Measurements from ENCODE around the gene ELMOD1.
"Not testable (repeated sequence)": the region's sequence is repeated elsewhere in the genome, so short reads cannot be mapped to it uniquely, and the experiment has no call there.

Gene ELMOD1

DNA sequence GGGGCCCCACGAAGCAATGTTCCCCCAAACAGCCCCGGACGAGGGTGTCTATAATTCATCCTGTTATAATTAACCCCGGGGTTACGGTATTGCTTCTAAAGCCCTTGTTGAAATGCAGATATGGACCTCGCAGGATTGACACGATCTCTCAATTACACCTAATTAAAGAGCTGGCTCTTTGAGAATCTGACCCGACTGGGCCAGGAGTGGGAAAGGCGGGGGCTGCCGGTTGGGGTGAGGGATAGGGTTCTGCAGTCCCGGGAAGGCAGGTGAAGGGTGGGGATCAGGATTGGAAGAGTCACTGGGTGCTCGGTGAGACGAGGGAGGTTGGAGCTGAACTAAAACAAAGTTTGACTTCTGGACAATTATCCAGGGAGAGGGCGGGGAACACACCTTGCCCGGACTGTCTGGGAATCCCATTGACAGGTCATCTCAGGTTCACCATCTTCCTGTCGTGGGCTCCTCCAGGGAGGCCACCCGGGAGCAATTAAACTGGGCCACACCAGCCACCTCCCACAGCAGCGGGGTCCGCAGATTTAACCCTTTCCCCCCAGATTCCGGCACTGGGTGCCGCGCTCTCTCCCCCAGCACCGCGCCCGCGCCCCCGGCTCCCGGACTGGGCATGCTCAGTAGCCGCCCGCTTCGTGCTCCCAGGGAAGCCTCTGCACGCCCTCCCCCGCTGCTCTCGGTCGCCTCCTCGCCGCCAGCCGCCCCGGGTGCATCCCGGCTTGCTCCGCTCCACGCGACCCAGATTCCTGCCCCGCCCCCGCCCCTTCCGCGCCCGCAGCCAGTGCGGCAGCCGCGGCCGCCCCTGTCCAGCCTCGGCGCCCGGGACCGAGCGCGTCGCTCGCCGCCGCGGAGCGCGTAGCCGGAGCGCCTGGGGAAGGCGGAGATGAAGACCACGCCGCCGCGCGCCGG is at the start of gene ELMOD1:
TSS of gene ELMOD1 (plus strand) at position 688 of the 918 bp plus-strand sequence. CDS start 27,043 bp downstream, outside the sequence.
- peak in 1 of 2 donors; percentile 14 for DNase-seq

DNA sequence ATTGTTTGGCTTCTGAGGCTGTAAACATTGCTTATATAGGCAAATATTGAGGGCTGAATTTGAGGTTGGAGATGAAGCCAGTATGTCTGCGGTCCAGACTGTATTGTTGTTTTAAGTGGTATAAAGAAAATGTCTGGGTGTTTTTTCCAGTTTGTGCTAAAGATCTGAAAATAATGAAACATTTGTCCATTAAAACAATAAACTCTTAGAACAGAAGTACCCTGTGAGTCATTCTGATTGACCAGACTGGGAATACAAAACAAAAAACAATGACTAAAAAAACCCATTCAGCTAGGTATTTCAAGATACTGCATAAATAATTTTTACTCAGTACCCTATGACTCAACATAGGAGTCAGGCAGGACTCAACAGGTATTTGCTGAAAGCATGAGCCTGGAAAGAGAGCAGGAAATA is 45.8 kb upstream of the ELMOD1 start:
- DNase-seq: no peak

DNA sequence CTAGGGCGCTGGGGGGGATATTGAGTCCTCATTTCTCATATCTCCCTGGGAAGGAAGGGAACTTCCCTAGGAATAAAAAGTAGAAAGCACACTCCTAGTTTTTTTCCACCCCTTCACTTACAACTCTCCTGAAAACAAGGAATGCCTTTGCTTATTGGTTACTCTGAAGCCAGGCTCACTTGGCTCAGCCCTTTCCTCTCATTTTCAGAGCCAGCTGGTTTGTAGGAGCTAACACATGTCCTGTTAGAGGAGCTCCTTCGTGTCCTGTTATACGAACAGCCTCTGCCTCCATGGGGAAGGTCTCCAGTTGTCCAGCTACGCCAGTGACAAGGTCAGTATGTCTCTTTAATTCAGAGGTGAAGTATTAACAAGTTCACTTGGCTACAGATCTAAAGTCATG is 43.0 kb upstream of the ELMOD1 start:
- no peak for DNase-seq

DNA sequence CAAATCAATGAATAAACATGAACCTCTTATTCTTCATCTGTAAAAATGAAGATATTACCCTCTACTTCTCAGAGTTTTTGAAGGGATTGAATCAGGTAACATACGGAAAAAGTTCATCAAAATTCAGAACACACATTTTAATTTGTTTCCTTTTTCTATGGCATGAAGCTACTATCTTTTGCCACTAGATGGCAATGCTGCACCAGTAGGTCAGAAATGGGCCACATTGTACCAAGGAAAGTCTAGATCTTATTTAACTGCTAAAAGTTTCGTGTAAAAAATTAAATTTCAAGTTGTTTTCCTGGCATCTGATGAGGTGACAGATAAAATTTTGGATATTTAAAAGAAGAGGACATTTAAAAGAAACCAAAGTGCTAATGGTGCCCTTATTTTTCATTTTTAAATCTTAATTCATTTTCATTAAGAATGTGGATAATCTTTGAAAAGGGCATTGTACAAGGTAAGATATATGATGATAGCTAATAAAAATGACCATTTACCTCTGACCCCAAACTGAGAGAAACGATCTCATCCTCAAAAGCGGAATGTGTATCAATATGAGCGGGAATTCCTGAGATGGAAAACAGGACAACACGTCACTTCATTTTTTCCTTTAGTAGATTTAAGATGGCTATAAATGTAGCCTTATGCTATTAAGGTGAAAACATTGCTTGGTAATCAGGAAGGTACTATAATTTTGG is 41.5 kb upstream of the ELMOD1 start:
- DNase-seq: no peak

DNA sequence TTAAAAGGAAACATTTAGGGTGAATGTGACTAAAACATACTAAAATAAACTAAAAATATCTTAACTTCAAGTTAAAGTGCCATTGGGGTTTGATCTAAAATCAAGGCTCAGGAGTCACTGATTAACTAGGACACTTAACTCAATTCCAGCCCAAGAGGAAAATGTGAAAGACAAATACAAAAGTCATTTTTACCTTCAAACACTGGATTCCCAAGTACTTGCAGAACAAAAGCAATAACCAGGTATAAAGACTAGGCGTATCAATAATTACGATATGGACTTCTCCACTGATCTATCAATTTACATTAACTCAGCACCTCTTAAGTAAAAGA is 41.0 kb upstream of the ELMOD1 start:
- DNase-seq: no peak

DNA sequence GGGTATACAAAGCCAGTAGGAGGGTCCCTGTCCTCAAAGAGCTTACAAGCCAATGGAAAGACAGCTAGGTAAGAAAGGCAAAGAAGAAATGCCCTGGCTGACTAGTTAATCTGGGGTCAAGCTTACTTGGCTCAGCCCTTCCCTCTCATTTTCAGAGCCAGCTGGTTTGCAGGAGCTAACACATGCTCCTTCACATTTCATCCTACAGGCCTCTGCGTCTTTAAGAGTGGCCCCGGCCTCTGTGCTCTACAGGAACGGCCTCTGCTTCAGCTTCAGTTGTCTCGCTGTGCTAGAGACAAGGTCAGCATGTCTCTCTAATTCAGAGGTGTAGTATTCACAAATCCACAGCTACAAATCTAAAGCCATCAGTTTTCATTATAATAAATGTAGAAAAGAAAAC is 40.6 kb upstream of the ELMOD1 start:
- no peak for DNase-seq

DNA sequence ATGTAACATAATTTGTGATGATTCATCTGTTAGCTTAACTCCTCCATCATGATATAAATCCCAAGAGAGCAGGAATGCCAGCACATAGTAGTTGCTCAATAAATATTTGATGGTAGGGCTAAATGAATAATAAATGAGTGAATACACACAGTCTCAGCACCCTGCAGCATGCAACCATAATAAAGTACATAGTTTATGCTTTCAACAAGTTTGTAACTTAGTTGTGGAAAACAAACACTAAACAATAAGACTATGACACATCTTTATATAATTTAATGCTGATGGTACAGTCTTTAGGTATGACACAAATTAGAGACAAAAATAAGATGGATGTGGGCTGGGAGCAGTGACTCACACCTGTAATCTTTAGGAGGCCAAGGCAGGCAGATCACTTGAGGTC is 29.3 kb upstream of the ELMOD1 start:
- DNase-seq: no peak

DNA sequence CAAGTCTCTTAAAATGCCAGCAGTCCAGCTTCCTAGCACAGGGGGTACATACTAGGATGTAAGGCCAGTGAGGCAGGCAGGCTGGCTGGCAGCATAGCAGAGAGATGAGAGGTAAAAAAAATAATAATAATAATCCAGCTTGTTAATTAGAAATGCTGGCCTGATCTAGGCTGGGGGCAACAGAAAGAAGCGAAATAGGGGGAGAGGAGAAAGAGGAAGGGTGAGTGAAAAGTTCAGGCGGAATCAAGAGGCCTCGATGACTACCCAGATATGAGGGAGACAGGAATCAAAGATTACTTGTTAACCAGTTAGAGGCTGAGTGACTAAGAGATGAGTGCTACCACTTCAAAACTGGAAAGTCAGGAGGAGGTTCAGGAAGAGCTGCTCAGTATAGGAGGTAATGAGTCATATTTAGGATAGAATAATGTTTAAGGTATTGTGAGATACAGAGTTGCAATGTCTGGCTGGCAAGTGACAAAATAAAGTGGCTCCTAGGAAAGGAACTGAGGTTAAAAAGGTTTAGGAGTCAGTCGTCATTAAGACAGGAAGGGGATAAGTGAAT is 28.2 kb upstream of the ELMOD1 start:
- DNase-seq: no peak

DNA sequence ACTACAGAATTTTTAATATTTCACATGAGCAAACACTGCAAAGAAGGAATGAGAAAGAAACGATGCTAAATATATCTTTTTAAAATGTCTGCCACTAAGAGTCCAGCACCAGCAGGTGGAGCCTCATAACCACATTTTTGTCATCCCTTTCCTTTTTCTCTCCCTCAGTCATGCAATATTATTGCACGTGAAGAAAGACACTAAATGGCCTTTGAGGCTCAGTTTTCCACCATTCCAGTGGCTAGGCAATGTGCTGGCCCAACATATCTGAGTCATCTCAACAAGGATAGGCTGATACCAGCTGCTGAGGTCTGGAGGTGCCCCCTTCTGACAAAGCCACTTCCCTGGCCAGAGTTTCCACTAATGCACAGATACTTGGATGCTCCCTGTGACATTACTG is 27.2 kb upstream of the ELMOD1 start:
- DNase-seq: peak in 1 of 2 donors; percentile 11

DNA sequence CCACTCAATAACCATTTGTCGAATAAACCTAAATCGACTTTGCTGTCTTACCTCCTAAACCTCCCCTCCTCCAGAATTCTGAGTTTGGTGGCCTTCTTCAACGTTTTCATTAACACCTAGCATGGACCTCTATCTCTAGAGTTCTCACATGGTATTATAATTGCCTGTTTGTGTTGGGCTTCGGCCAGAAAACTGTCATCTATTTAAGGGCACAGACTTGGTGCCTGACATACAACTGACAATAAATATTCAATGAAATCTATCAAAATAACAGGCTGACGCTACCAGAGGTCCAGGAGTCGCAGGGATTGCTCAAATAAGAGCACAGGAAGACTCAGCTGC is 26.1 kb upstream of the ELMOD1 start:
- DNase-seq: no peak

DNA sequence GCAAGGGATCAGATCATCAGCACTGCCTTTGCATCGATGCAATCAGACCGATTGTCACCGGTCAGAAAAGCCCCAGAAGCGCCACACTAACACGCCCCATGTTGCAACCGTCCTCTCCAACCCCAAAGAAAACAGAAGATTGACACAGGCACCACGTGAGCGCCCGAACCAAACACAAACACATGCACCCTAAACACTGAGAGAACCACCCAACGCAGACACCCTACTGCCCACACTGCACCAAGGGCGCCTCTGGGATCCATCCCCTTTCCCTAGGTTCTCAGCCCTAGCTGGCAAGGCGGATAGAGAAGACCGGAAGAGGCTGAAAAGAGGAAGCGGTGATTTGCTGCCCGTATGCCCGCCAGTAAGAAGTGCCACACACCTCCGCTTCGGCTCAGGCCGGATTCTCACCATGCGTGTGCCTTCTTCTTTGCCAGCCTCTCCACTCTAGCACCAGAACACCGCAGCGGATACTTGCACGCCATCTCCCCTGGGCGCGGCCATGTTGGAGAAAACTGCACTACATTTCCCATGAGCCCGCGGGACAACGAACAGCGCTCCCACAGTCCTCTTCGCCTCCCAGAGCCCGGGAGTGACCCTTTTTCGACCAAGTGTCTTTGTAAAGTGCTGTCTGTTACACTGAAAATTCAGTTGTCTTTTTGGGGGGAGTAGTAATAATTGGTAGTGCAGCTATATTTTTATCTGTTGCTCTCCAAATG is 25.6 kb upstream of the ELMOD1 start, which contains the start of gene ALKBH8:
TSS of gene ALKBH8 (minus strand) at position 517 of the 719 bp plus-strand sequence. CDS start 4,842 bp downstream, outside the sequence.
- DNase-seq: peak; percentile 64 to 73

DNA sequence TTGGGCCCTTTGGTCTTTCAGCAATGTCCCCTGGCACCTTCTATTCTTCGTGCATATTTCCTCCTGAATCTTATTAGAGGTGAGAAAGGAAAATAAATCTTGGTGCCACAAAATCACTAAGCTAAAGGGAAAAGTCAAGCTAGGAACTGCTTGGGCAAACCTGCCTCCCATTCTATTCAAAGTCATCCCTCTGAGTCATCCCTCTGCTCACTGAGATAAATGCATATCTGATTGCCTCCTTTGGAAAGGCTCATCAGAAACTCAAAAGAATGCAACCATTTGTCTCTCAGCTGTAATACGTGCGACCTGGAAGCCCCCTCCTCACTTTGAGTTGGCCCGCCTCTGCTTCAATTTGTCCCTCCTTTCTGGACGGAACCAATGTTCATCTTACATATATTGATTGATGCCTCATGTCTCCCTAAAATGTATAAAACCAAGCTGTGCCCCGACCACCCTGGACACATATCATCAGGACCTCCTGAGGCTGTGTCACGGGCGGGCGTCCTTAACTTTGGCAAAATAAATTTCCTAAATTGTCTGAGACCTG is 24.9 kb upstream of the ELMOD1 start:
- not testable (repeated sequence) for DNase-seq

DNA sequence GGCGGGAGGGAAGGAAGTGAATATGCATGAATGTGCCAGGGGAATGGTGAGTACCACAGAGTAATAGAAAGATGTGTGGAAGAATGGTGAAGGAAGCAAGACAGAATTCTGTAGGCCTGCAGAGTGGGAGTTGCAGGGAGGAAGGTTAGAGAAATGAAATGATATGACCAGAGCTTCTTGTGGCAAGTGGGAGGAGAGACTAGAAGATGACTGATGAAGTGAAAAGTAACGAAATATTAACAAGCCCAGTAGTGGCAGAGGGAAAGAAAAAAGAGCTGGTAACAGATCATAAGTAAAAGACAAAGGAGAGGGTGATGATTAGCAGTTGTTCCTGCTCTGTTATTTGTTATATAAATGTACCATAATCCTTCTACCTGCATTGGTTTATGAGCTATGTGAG is 24.4 kb upstream of the ELMOD1 start:
- DNase-seq: no peak

DNA sequence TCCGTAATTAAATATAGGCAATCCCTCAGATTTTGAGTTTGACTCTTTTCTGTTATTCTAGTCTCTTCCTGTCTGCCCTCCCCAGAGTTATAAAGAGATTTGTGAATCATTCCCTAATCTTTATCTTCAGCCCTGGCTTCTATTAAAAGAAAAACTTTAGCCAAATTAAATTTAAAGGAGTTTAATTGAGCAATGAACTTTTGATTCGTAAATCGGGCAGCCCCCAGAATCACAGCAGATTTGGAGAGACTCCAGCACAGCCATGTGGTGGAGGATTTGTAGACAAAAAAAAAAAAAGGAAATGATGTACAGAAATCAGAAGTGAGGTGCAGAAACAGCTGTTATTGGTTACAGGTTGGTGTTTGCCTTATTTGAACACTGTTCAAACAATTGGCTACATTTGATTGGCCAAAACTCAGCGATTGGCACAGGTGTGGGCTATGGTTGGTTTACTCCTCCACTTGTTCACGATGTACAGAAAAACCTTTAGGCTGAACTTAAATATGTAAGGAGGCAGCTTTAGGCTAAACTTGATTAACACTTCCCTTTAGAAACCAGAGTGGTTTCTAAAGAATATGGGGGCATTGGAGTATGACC is 23.1 kb upstream of the ELMOD1 start:
- DNase-seq: no peak

DNA sequence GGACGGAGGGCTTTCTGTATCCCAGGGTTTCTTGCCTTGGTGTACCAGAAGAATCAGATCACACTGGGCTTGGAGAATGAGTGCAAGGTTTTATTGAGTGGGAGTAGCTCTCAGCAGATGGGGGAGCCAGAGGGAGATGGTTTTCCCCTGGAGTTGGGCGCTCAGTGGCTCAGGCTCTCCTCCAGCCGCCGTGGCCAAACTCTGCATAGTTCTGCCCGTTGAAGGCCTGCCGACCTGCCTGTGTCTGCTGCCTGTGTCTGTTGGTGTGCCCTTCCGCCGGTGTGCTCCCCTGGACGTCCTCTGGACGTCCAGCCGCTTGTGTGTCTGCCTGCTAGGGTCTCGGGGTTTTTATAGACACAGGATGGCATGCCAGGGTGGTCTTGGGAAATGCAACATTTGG is 20.9 kb upstream of the ELMOD1 start:
- no peak for DNase-seq

DNA sequence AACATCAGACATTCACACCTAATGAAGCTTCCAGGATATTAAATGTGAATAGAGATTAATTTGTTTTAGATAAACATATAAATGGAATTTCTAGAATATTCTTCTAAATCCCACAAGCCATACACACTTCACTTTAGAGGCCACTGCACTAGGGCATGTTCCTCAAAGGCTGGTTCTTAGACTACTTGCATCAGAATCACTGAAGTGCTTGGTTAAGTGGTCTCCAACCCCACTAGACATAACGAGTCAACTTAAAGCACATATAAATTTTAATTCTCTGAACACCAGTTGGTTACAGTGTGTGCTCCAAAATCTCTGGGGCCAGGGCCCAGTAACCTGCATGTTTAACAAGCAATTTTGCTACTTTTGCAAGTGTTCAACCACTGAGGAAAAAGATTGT is 17.5 kb upstream of the ELMOD1 start:
- DNase-seq: no peak

DNA sequence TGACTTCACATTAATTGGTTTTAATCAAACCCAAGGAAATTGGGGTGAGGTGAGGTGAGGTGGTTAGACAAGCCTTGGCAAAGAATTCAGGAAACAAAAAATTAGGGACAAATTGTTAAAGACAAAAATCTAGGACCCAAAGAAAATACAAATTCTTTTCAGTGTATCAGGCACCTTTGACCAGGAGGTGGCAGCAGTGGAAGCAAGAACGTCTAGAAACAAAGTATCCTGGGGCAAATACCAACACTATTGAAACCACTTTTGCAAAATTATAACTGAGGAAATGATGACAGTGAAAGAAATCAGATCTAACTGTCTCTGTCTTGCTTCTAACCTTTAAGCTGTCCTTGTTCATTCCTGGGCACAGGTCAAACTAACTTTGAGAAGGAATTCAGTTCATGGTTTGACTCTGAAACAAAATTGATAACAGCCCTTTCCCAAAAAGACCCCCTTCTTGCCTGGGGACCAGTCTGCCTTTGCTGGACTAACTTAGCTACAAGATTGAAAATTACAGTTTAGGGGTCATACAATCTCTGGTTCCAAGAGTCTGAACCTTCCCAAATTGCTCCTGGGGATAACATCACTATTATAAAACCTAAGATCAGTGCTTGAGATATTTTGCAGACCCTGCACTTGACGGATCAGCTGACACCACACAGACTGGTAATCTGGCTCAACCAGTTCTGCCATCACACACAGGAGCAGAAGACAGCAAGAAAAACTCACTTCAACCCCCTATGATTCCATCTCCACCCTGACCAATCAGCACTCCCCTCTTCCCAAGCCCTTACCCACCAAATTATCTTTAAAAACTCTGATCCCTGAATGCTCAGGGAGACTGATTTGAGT is 14.2 kb upstream of the ELMOD1 start:
- peak in 1 of 2 donors; percentile 58 for DNase-seq

DNA sequence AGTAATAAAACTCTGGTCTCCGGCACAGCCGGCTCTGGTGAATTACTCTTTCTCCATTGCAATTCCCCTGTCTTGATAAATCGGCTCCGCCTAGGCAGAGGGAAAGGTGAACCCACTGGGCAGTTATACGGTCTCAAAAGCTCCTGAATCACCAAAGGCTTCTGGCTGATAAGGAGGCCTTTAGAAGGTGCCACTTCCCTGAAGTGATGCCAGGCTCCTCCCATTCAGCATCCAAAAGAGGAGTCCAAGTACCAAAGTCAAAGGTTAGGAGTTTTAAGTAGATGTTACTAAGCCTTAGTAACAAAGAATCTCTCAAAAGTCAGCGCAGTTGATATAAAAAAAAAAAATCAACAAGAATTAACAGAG is 13.6 kb upstream of the ELMOD1 start:
- no peak for DNase-seq

DNA sequence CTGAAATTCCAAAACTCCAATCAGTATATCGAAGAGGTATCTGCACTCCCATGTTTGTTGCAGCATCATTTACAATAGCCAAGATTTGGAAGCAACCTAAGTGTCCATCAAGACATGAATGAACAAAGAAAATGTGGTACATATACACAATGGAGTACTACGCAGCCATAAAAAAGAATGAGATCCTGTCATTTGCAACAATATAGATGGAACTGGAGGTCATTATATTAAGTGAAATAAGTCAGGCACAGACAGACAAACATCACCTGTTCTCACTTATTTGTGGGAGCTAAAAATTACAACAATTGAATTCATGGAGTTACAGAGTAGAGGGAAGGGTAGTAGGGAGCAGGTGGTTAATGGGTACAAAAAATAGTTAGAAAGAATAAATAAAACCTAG is 11.8 kb upstream of the ELMOD1 start:
- not testable (repeated sequence) for DNase-seq

DNA sequence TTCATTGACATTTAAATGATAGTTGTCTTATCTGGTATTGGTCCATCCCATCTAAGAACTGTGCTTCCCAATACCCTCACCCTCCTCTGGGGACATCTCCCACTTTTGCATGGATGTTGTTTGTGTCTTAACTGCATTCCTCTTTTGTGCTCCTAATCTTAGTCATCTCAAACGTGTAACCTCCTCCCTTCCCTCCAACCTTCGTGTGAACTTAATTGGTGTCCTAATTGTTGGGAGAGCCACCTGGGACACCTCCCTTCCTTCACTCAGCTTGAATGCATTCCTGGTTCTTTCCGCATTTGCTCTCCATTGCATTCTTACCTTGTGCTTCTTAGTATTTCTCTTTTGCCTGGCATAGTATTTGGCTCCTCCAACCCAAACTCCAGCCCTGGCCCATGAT is 9.8 kb upstream of the ELMOD1 start:
- no peak for DNase-seq

DNA sequence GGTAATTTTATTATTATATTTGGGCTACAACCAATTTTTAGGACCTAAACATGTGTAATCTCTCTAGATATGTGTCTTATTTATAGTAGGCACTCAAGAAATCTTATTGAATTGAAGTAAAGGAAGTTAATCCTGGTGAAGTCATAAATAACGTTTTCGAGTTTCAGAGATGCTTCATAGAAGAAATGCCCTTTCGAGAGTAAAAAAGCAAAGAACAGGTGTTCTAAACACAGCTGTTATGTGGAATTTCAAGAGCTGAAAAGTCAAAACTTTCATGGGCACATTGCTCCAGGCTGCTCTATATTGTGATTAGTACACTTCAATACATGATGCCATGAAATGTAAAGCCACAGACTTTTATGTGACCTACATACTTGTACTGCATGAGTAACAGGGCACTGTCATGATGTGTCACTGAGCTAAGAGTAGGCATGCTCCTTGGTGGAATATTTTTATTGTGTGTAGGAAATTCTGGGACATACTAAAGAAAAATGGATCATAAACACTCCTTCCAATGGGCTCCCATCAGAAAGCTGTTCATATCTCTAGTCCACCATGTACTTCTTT is 7.2 kb upstream of the ELMOD1 start:
- no peak for DNase-seq
